ENCODE data around the gene CTCF. TPM values are rescaled to one million over a fixed set of nuclear protein-coding genes. Genes with fewer than 3 reads are reported as not detected.

The CTCF gene
- total and polyA plus RNA-seq, 2 donors (not counting 3 experiments of a cell fraction or from before 2014, with no cell fraction given): 20.7 to 40.0 TPM

DNA sequence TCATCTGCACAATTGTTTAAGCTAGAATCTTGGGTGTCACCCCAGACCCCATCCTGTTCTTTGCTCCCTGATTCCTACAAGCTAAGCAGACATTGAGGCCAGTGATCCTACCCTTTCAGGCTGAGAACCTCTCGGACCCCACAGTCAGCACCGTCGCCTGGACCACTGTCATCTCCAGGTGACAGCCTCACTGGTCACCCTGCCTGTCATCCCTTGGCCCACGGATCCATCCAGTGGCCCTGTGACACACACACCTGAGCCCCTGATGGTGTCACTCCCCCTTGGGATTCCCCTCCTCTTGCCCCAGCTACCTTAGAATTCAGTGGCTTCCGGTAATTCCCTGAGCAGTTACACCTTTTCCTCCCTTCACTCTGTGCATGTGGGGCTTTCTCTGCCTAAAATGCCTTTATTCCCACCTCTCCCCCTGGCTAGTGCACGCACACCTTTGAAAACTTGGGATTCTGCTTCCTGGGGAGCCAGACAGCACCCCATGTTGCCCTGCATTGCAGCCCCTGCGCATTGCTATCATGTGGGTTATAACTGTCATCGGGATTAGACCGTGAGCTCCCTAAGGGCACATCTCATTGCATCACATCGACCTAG lies 107.3 kb downstream of the CTCF start:
- no peak for FAIRE-seq
- Histone ChIP-seq H3K36me3 (ENCODE audit: control insufficient read depth in 2 of 2, extremely low read depth in 1 of 2, insufficient read depth in 2 of 2, low read length in 2 of 2) (no peaks in the 10 kb centered on the region), H3K4me2 (ENCODE audit: insufficient read depth, low read length) (no peak overlapping the region)

More for the DNA sequence above, 107.3 kb downstream of the CTCF start:
- Histone ChIP-seq H4K20me1 (replicated peaks; ENCODE audit: control insufficient read depth, extremely low read depth, insufficient read depth, low read length) (no peaks in the 10 kb centered on the region), H3K27ac (ENCODE audit: insufficient read depth, low read depth, low read length) (no peak overlapping the region), H3K4me1 (ENCODE audit: control insufficient read depth, extremely low read depth, insufficient read depth, low read length) (peaks cover 31% of the 10 kb centered on the region), H3K79me2 (ENCODE audit: control insufficient read depth, insufficient read depth, low read length) (no peaks in the 10 kb centered on the region), H3K9me1 (replicated peaks; ENCODE audit: control insufficient read depth, extremely low read depth, insufficient read depth, low read length) (no peaks in the 10 kb centered on the region), H3K27me3 (ENCODE audit: control insufficient read depth in 2 of 2, insufficient read depth in 2 of 2, low read length in 2 of 2) (no peaks in the 10 kb centered on the region), H3K9ac (replicated peaks; ENCODE audit: extremely low read depth, insufficient read depth, low read length) (no peak overlapping the region), H2AFZ (ENCODE audit: low read depth, low read length) (no peak overlapping the region), H3K9me3 (replicated peaks; ENCODE audit: control insufficient read depth, insufficient read depth, low read length) (no peaks in the 10 kb centered on the region), H3K4me3 (replicated peaks in 1 of 3; ENCODE audit: insufficient read depth in 1 of 3, low read depth in 1 of 3, low read length in 3 of 3) (no peak overlapping the region)
- POLR2A ChIA-PET: interaction anchor here (0.5 kb wide), 1 partner anchor 128 kb away, joined by 3 read pairs; no protein-coding TSS in a partner anchor
- CTCF ChIA-PET: interaction anchor here (5.1 to 12.7 kb wide), 2 partner anchors 123 to 148 kb away, joined by 42 to 163 read pairs; no protein-coding TSS in a partner anchor
- intact Hi-C loops (cut with micrococcal nuclease): no loop called here
- TF ChIP-seq POLR2AphosphoS5 (IDR thresholded peaks at IDR 0.05; ENCODE audit: insufficient read depth, low read depth, low read length): no peak
- TF ChIP-seq EZH2 (IDR thresholded peaks at IDR 0.05; ENCODE audit: borderline replicate concordance, low read depth, low read length, severe bottlenecking): no peak
- no peak for TF ChIP-seq MYC (IDR thresholded peaks at IDR 0.05; ENCODE audit: low read depth, low read length)
- no peak for TF ChIP-seq FOS (IDR thresholded peaks at IDR 0.05; ENCODE audit: borderline replicate concordance, insufficient read depth, low read length)
- TF ChIP-seq, protein P1, sequence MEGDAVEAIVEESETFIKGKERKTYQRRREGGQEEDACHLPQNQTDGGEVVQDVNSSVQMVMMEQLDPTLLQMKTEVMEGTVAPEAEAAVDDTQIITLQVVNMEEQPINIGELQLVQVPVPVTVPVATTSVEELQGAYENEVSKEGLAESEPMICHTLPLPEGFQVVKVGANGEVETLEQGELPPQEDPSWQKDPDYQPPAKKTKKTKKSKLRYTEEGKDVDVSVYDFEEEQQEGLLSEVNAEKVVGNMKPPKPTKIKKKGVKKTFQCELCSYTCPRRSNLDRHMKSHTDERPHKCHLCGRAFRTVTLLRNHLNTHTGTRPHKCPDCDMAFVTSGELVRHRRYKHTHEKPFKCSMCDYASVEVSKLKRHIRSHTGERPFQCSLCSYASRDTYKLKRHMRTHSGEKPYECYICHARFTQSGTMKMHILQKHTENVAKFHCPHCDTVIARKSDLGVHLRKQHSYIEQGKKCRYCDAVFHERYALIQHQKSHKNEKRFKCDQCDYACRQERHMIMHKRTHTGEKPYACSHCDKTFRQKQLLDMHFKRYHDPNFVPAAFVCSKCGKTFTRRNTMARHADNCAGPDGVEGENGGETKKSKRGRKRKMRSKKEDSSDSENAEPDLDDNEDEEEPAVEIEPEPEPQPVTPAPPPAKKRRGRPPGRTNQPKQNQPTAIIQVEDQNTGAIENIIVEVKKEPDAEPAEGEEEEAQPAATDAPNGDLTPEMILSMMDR (IDR thresholded peaks at IDR 0.05; ENCODE audit: extremely low read depth in 1 of 2, insufficient read depth in 1 of 2, low read depth in 1 of 2, low read length in 2 of 2): no peak
- TF ChIP-seq POLR2A (IDR thresholded peaks at IDR 0.05; ENCODE audit: low read depth, low read length): no peak
- TF ChIP-seq GATA2 (IDR thresholded peaks at IDR 0.05; ENCODE audit: insufficient read depth, insufficient read length, low read depth, low read length): no peak
- no peak for TF ChIP-seq JUN (IDR thresholded peaks at IDR 0.05; ENCODE audit: borderline replicate concordance, insufficient read depth, insufficient read length, low read depth)
- TF ChIP-seq, protein P2, sequence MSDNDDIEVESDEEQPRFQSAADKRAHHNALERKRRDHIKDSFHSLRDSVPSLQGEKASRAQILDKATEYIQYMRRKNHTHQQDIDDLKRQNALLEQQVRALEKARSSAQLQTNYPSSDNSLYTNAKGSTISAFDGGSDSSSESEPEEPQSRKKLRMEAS (IDR thresholded peaks at IDR 0.05; ENCODE audit: insufficient read depth, insufficient read length): no peak
- dilution Hi-C loops (cut with MboI; ENCODE audit: extremely low pct_ligation_motif_present, low sequenced_read_pairs): no loop called here
- BruUV-seq (replicated peaks): no TSS peak
- no peak for DNase-seq (ENCODE audit: low read depth, low spot score)

Data from endothelial cell of umbilical vein (primary cell).